ENCODE measurements around the gene FOXE3. TPM values are rescaled to one million over a fixed set of nuclear protein-coding genes. Genes with fewer than 3 reads are reported as not detected.

The FOXE3 gene
- total and polyA plus RNA-seq, 2 of the 4 experiments (the other 2 are of a cell fraction): 0.12 TPM; not detected in 1

- no TSS peak for BruUV-seq (replicated peaks)
- DNase-seq (no peak), ATAC-seq (ENCODE audit: low read depth) (no peak)
- intact Hi-C loops (cut with micrococcal nuclease): loop anchor here (1.0 kb wide), 3 partner anchors 36 to 245 kb away; no protein-coding TSS in a partner anchor
- H2BK5ac ChIP-seq (ENCODE audit: low read depth, low read length, poor library complexity, severe bottlenecking): no peak overlapping the region
- H2AK9ac ChIP-seq (replicated peaks; ENCODE audit: low read depth, low read length, poor library complexity): no peak overlapping the region
- no peak overlapping the region for H3K4ac ChIP-seq (ENCODE audit: low read depth, low read length)
- H2BK20ac ChIP-seq (ENCODE audit: low read depth, low read length): no peak overlapping the region
- ChIA-PET POLR2A (ENCODE audit: unreplicated experiment) (no interaction called here), CTCF (interaction anchor here (1.2 to 2.1 kb wide), 5 partner anchors 9 to 245 kb away, joined by 3 to 12 read pairs (median 4); no protein-coding TSS in a partner anchor)
- no peak overlapping the region for H3K14ac ChIP-seq (replicated peaks; ENCODE audit: low read depth, low read length)
- no peak overlapping the region for H2BK15ac ChIP-seq (ENCODE audit: low read depth, low read length)
- H2AK5ac ChIP-seq (ENCODE audit: low read depth, low read length): no peak overlapping the region
- peak; percentile 21; the same call in 1 of the 2 replicates for TF ChIP-seq MAFK (IDR thresholded peaks at IDR 0.05; ENCODE audit: low read depth, low read length)
- TF ChIP-seq ELK1 (IDR thresholded peaks at IDR 0.05; ENCODE audit: borderline replicate concordance, low read depth, low read length): no peak
- H2BK120ac ChIP-seq (ENCODE audit: low read depth, low read length): no peak overlapping the region
- no peak overlapping the region for H4K8ac ChIP-seq (ENCODE audit: low read depth in 2 of 2, low read length in 2 of 2)
- no peaks in the 10 kb centered on the region for H3K4me1 ChIP-seq (ENCODE audit: control insufficient read depth, insufficient read depth, low read length)
- no peaks in the 10 kb centered on the region for H4K20me1 ChIP-seq (ENCODE audit: insufficient read depth, low read length)
- no CpG with 5 or more reads among the region's 2 CpGs for WGBS, 2 experiments (ENCODE audit: extremely low coverage in 2 of 2, insufficient read length in 1 of 2)
- H3K9me3 ChIP-seq (ENCODE audit: control insufficient read depth, insufficient read depth, low read length): no peaks in the 10 kb centered on the region
- no peaks in the 10 kb centered on the region for H3K9me1 ChIP-seq (ENCODE audit: insufficient read depth, low read length)
- H3K27me3 ChIP-seq (ENCODE audit: control insufficient read depth, insufficient read depth, low read length): peaks cover 9% of the 10 kb centered on the region; the same call in 1 of the 2 replicates
- H3K23ac ChIP-seq (ENCODE audit: low read depth, low read length): no peak overlapping the region
- no peak overlapping the region for H2AFZ ChIP-seq (replicated peaks; ENCODE audit: low read length, poor library complexity)
- H4K91ac ChIP-seq (ENCODE audit: insufficient read depth, low read depth, low read length): no peak overlapping the region
- H3K4me2 ChIP-seq (ENCODE audit: low read depth, low read length): no peak overlapping the region
- H4K5ac ChIP-seq (ENCODE audit: low read depth, low read length): no peak overlapping the region
- no peak overlapping the region for H3K56ac ChIP-seq (ENCODE audit: extremely low read depth, insufficient read depth, low read length)
- H3K79me1 ChIP-seq (ENCODE audit: low read depth in 1 of 2, low read length in 2 of 2): no peaks in the 10 kb centered on the region
- H3K36me3 ChIP-seq (ENCODE audit: control insufficient read depth, insufficient read depth, low read length): no peaks in the 10 kb centered on the region
- no peak overlapping the region for H3K4me3 ChIP-seq (ENCODE audit: insufficient read depth, low read depth, low read length)
- in situ Hi-C loops (cut with MboI; ENCODE audit: low sequenced_read_pairs): loop anchor here (5.0 kb wide), 2 partner anchors 37 to 242 kb away; no protein-coding TSS in a partner anchor
- H3K18ac ChIP-seq (ENCODE audit: low read depth, low read length): no peak overlapping the region
- no peak overlapping the region for H3K27ac ChIP-seq (ENCODE audit: insufficient read depth, low read length)
- dilution Hi-C loops (cut with HindIII; ENCODE audit: low sequenced_read_pairs, unreplicated experiment): no loop called here
- H3K9ac ChIP-seq (ENCODE audit: low read depth, low read length): no peak overlapping the region
Measured at GRCh38 chr1:47423872-47424271, 7.8 kb downstream of the FOXE3 start.
